K562 (cell line): ENCODE results near the gene ZFYVE28. TPM values are rescaled to one million over a fixed set of nuclear protein-coding genes. Genes with fewer than 3 reads are reported as not detected.

ENCODE experiments used
- CC2D1A ChIP-seq: fragments of 450-650 bp; IDR thresholded peaks from 2 replicates; pipeline ENCODE4 v1.6.1; 2017; ENCODE audit warnings: mild to moderate bottlenecking
- CHD4 ChIP-seq: fragments of 200-600 bp; sonication (generic); IDR thresholded peaks from 3 replicates; pipeline ENCODE4 v1.6.1; 2012; ENCODE audit warnings: low read depth, mild to moderate bottlenecking, mixed read lengths, low read length, inconsistent platforms; ENCODE audit not compliant: insufficient read depth, insufficient replicate concordance, poor library complexity, severe bottlenecking
- CSDE1 ChIP-seq, 2 experiments: fragments of 450-650 bp; IDR thresholded peaks; 2 replicates each; pipeline ENCODE4 v1.6.1; 2016; ENCODE audit warnings: mild to moderate bottlenecking in 1 of 2
- GABPB1 ChIP-seq: sonication (generic); formaldehyde crosslinking; IDR thresholded peaks from 2 replicates; pipeline ENCODE4 v1.8.0; 2022; ENCODE audit warnings: mild to moderate bottlenecking, missing genetic modification reagents
- HNRNPL ChIP-seq: fragments of 200-400 bp; formaldehyde crosslinking; IDR thresholded peaks from 2 replicates; pipeline ENCODE4 v1.6.1; 2017; ENCODE audit warnings: low read depth, mild to moderate bottlenecking, low read length
- HNRNPUL1 ChIP-seq: fragments of 200-400 bp; formaldehyde crosslinking; IDR thresholded peaks from 2 replicates; pipeline ENCODE4 v1.6.1; 2017; ENCODE audit warnings: low read length
- LEF1 ChIP-seq: fragments of 450-650 bp; IDR thresholded peaks from 2 replicates; pipeline ENCODE4 v1.6.1; 2016; ENCODE audit warnings: mild to moderate bottlenecking
- NCOA2 ChIP-seq, 2 experiments: fragments of 450-650 bp; IDR thresholded peaks; 2 replicates each; pipeline ENCODE4 v1.6.1; 2018; ENCODE audit warnings: mild to moderate bottlenecking in 2 of 2, moderate library complexity in 1 of 2; ENCODE audit not compliant: partially characterized antibody in 2 of 2
- POLR3G ChIP-seq: IDR thresholded peaks from 2 replicates; pipeline ENCODE4 v1.6.1; 2011; ENCODE audit not compliant: insufficient read length, insufficient replicate concordance; ENCODE audit errors: extremely low read depth
- PPARD ChIP-seq: fragments of 250-450 bp; sonication (Bioruptor Pico); IDR thresholded peaks from 2 replicates; pipeline ENCODE4 v1.8.0; 2022; ENCODE audit warnings: inconsistent platforms, mild to moderate bottlenecking, moderate library complexity
- RUNX1 ChIP-seq: sonication (generic); IDR thresholded peaks from 2 replicates; pipeline ENCODE4 v1.6.1; 2016; ENCODE audit warnings: antibody characterized with exemption, low read depth
- SIN3B ChIP-seq: fragments of 450-650 bp; IDR thresholded peaks from 2 replicates; pipeline ENCODE4 v1.6.1; 2017; ENCODE audit warnings: low read depth, mild to moderate bottlenecking, moderate library complexity
- STAT5A ChIP-seq: IDR thresholded peaks from 2 replicates; pipeline ENCODE4 v1.6.1; 2012; ENCODE audit warnings: low read length, inconsistent platforms, borderline replicate concordance
- STAT6 ChIP-seq: sonication (generic); formaldehyde crosslinking; IDR thresholded peaks from 2 replicates; pipeline ENCODE4 v1.8.1; 2023; ENCODE audit warnings: mild to moderate bottlenecking, missing genetic modification reagents
- TARDBP ChIP-seq: fragments of 450-650 bp; IDR thresholded peaks from 2 replicates; pipeline ENCODE4 v1.6.1; 2016
- TGIF2 ChIP-seq: sonication (generic); formaldehyde crosslinking; IDR thresholded peaks from 2 replicates; pipeline ENCODE4 v1.8.1; 2022; ENCODE audit warnings: mild to moderate bottlenecking, missing genetic modification reagents, moderate library complexity
- TSC22D4 ChIP-seq: fragments of 450-650 bp; IDR thresholded peaks from 2 replicates; pipeline ENCODE4 v1.6.1; 2016; ENCODE audit warnings: missing genetic modification characterization, missing biosample characterization, control low read depth
- YY1 ChIP-seq, 3 experiments: IDR thresholded peaks; 2 replicates each; pipeline ENCODE4 v1.6.1; 2011; ENCODE audit warnings: low read length in 2 of 3, mild to moderate bottlenecking in 2 of 3, moderate library complexity in 2 of 3, borderline replicate concordance in 1 of 3, control low read depth in 1 of 3, low read depth in 1 of 3; ENCODE audit not compliant: insufficient read depth in 3 of 3, insufficient replicate concordance in 2 of 3, control insufficient read depth in 1 of 3, insufficient read length in 1 of 3; ENCODE audit errors: extremely low read depth in 1 of 3
- ZBTB1 ChIP-seq: sonication (generic); formaldehyde crosslinking; IDR thresholded peaks from 2 replicates; pipeline ENCODE4 v1.8.1; 2023; ENCODE audit warnings: missing genetic modification reagents, low read depth, mild to moderate bottlenecking, borderline replicate concordance
- ZBTB5 ChIP-seq: fragments of 450-650 bp; IDR thresholded peaks from 2 replicates; pipeline ENCODE4 v1.6.1; 2017; ENCODE audit warnings: antibody characterized with exemption
- polyA plus RNA-seq, 8 experiments: library from polyadenylated mRNA; depleted of rRNA in 4 of 8; stranded (reverse) in 5 of 8; unstranded in 3 of 8; fragments of >200 nt; fragmentation: Nextera tagmentation in 2 of 8; fragmentation: Illumina TruSeq in 1 of 8; extraction: Ambion mirVana in 2 of 8; extraction: Trizol in 1 of 8; gene quantifications; 2 replicates each; pipeline versions ENCODE4 v1.2.1 to v1.2.3, GENCODE V29; 2011 to 2014; ENCODE audit warnings: inconsistent platforms in 1 of 8, missing spikeins in 1 of 8
- total RNA-seq, 7 experiments: library from RNA; depleted of rRNA in 6 of 7; stranded (reverse); fragments of >200 nt in 6 of 7; fragmentation: Illumina TruSeq in 2 of 7; extraction: Trizol in 2 of 7; gene quantifications; 2 replicates each; pipeline versions ENCODE4 v1.2.1 to v1.2.3, GENCODE V29; 2011 to 2021; ENCODE audit warnings: low replicate concordance in 1 of 7
- TF ChIP-seq, protein P1 (sequence below): sonication (generic); formaldehyde crosslinking; IDR thresholded peaks from 2 replicates; pipeline ENCODE4 v1.8.0; 2022; ENCODE audit warnings: mild to moderate bottlenecking, missing genetic modification reagents, borderline replicate concordance

Gene ZFYVE28
- total and polyA plus RNA-seq, 9 of the 15 experiments (the other 6 are each of a cell fraction or from before 2014, with no cell fraction given), result 1.3 to 24.8 (median 8.9) TPM

DNA sequence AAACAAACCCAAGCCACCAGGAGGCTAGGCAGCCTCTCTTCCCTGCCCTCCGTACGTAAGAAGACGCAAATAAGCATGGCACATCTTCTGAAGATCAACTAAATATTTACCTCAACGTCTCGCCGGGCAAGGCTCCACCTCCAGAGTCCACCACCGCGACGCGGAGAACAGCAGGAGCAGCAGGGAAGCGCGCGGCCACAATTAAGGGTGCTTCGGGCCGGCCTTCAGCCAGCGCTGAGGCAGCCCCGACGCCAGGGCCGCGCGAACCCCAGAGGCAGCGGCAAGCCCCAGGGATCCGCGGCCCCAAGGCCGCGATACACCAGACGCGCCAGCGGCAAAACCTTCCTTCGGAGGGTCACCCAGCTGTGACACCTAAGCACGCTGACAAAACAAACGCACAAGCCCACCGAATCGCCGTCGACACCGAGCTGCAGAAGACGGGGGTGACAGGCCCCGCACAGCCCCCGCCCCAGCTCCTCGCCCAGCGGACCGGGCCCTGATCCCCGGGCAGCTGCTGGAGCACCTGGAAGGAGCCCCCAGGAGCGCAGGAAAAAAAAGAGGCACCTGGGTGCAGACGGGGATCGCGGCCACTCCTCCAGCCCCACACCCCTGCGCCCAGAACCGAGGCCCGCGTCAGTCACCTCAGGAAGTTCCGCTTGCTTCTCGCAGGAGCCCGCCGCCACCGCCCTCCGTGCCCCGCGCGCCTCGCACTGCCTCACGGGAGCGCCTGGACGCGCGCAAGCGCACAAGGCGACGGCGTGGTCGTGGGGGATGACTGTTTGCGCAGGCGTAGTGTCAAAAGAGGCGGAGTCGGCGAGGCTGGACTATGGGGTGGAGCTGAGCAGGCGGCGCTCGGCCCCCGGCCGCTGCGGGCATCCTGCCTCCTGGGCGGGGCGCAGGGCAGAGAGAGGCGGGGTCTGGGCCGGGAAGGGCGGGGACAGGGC, 176.8 kb downstream of the ZFYVE28 start, which contains the start of the genes HAUS3 and POLN (continued):
- TF ChIP-seq, protein P1, sequence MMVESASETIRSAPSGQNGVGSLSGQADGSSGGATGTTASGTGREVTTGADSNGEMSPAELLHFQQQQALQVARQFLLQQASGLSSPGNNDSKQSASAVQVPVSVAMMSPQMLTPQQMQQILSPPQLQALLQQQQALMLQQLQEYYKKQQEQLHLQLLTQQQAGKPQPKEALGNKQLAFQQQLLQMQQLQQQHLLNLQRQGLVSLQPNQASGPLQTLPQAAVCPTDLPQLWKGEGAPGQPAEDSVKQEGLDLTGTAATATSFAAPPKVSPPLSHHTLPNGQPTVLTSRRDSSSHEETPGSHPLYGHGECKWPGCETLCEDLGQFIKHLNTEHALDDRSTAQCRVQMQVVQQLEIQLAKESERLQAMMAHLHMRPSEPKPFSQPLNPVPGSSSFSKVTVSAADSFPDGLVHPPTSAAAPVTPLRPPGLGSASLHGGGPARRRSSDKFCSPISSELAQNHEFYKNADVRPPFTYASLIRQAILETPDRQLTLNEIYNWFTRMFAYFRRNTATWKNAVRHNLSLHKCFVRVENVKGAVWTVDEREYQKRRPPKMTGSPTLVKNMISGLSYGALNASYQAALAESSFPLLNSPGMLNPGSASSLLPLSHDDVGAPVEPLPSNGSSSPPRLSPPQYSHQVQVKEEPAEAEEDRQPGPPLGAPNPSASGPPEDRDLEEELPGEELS (CRISPR knock-in tag), result no peak
- no peak for TF ChIP-seq CHD4
- no peak for TF ChIP-seq TSC22D4 (tag)
- TF ChIP-seq STAT5A, result no peak
- no peak for TF ChIP-seq ZBTB5
- TF ChIP-seq RUNX1, result no peak
- TF ChIP-seq ZBTB1 (CRISPR knock-in tag), result peak; percentile 71; the same call in 1 of the 2 replicates
- TF ChIP-seq TARDBP, result no peak
- TF ChIP-seq STAT6, result no peak
- TF ChIP-seq POLR3G, result no peak
- TF ChIP-seq CC2D1A, result no peak
- no peak for TF ChIP-seq LEF1
- TF ChIP-seq GABPB1 (CRISPR knock-in tag), result peak; percentile 57; the same call in 1 of the 2 replicates
- TF ChIP-seq SIN3B, result no peak; the same call in 1 of the 2 replicates
- TF ChIP-seq TGIF2 (CRISPR knock-in tag), result peak; percentile 81; the same call in 1 of the 2 replicates
- no peak for TF ChIP-seq HNRNPUL1
- no peak for TF ChIP-seq CSDE1 (IDR thresholded peaks at IDR 0.05)
- no peak for TF ChIP-seq YY1 (IDR thresholded peaks at IDR 0.05; ENCODE audit: borderline replicate concordance in 1 of 3, control insufficient read depth in 1 of 3, extremely low read depth in 1 of 3, insufficient read depth in 3 of 3, insufficient read length in 1 of 3, insufficient replicate concordance in 2 of 3, low read depth in 1 of 3, low read length in 2 of 3)
- peak; percentile 80; the same call in 1 of the 2 replicates for TF ChIP-seq HNRNPL
- no peak for TF ChIP-seq NCOA2 (IDR thresholded peaks at IDR 0.05; ENCODE audit: partially characterized antibody in 2 of 2)
- TF ChIP-seq PPARD, result no peak
